Panc1 (cell line): ENCODE measurements around the gene FUT3. TPM values are rescaled to one million over a fixed set of nuclear protein-coding genes. Genes with fewer than 3 reads are reported as not detected.
"Not testable (repeated sequence)": the region's sequence is repeated elsewhere in the genome, so short reads cannot be mapped to it uniquely, and the experiment has no call there.

ENCODE experiments used
- ATAC-seq: fragments of 200-7000 bp; cut with Tn5 transposase; 2 replicates; pipeline ENCODE4 v1.9.1; 2020; ENCODE audit warnings: mild to moderate bottlenecking, moderate library complexity
- BruUV-seq: library from RNA; stranded (reverse); fragments of 400-500 nt; replicated peaks from 2 replicates; lab custom pipeline; 2021; lab: Mats Ljungman, UMichigan
- CTCF ChIA-PET: fragments of 300-600 bp; sonication (Branson Sonifier 250); formaldehyde crosslinking; loops from one replicate; lab custom pipeline; 2022; ENCODE audit warnings: antibody characterized with exemption; lab: Charles Lee
- POLR2A ChIA-PET: fragments of 300-600 bp; sonication (Branson Sonifier 250); formaldehyde crosslinking; loops from one replicate; lab custom pipeline; 2022; ENCODE audit warnings: antibody characterized with exemption; lab: Charles Lee
- DNase-seq: peaks from one replicate; pipeline ENCODE4 v3.0.0-alpha.2; 2010; ENCODE audit warnings: low read depth, low spot score
- H3K27ac ChIP-seq: 2 replicates; pipeline ENCODE4 v1.5.1; 2011; ENCODE audit warnings: mild to moderate bottlenecking, low read length, inconsistent platforms
- H3K27me3 ChIP-seq: fragments of 200-500 bp; sonication (Bioruptor generic); 2 replicates; pipeline ENCODE4 v1.6.0; 2014; ENCODE audit warnings: low read length, inconsistent platforms; ENCODE audit not compliant: control insufficient read depth, insufficient read depth
- H3K36me3 ChIP-seq: fragments of 200-500 bp; sonication (Bioruptor generic); 2 replicates; pipeline ENCODE4 v1.5.1; 2014; ENCODE audit warnings: inconsistent platforms, mild to moderate bottlenecking, low read length, moderate library complexity; ENCODE audit not compliant: control insufficient read depth, insufficient read depth
- H3K4me1 ChIP-seq: 2 replicates; pipeline ENCODE4 v1.5.1; 2011; ENCODE audit warnings: inconsistent platforms, mild to moderate bottlenecking, low read length, moderate library complexity; ENCODE audit not compliant: control insufficient read depth, insufficient read depth
- H3K4me3 ChIP-seq, 2 experiments: 2 replicates each; pipeline ENCODE4 v1.5.1; 2011 to 2012; ENCODE audit warnings: low read depth in 2 of 2, low read length in 2 of 2, mild to moderate bottlenecking in 2 of 2, inconsistent platforms in 1 of 2, moderate library complexity in 1 of 2
- H3K9me3 ChIP-seq: fragments of 200-500 bp; sonication (Bioruptor generic); 2 replicates; pipeline ENCODE4 v1.5.1; 2014; ENCODE audit warnings: low read depth, mild to moderate bottlenecking, inconsistent platforms, low read length, moderate library complexity; ENCODE audit not compliant: control insufficient read depth, insufficient read depth
- CTCF ChIP-seq: fragments of 450-650 bp; IDR thresholded peaks from 2 replicates; pipeline ENCODE4 v1.5.1; 2017; ENCODE audit warnings: mild to moderate bottlenecking
- POLR2AphosphoS5 ChIP-seq: IDR thresholded peaks from 2 replicates; pipeline ENCODE4 v1.6.1; 2012; ENCODE audit warnings: mild to moderate bottlenecking, low read depth, low read length, moderate library complexity
- REST ChIP-seq, 2 experiments: IDR thresholded peaks; 2 replicates each; pipeline ENCODE4 v1.6.1; 2011 to 2012; ENCODE audit warnings: low read depth in 2 of 2, control low read depth in 1 of 2, low read length in 1 of 2, mild to moderate bottlenecking in 1 of 2, moderate library complexity in 1 of 2; ENCODE audit not compliant: insufficient read depth in 1 of 2
- SIN3A ChIP-seq: IDR thresholded peaks from 2 replicates; pipeline ENCODE4 v1.6.1; 2012; ENCODE audit warnings: low read depth, mild to moderate bottlenecking, low read length, moderate library complexity, borderline replicate concordance; ENCODE audit not compliant: insufficient read depth
- TCF7L2 ChIP-seq: IDR thresholded peaks from 2 replicates; pipeline ENCODE4 v1.6.1; 2011; ENCODE audit warnings: mild to moderate bottlenecking, low read depth, low read length, inconsistent platforms
- in situ Hi-C: cut with HindIII; loops from 2 replicates; pipeline ENCODE4 v1.10.0; 2016; ENCODE audit warnings: low sequenced_read_pairs, low pct_unique_long_range_greater_than_20kb
- intact Hi-C: fragments of 100-400 bp; cut with micrococcal nuclease; formaldehyde crosslinking; loops from one replicate; pipeline ENCODE4 v1.10.0; 2022; ENCODE audit not compliant: unreplicated experiment
- total RNA-seq: library from RNA; stranded (reverse); gene quantifications from one replicate; pipeline ENCODE4 v1.2.1, GENCODE V29; 2021; ENCODE audit not compliant: unreplicated experiment

FUT3 gene
- total RNA-seq, 1 experiment from 2014 or later, result 0.36 TPM

- H3K4me1 ChIP-seq, POLR2A ChIA-PET, H3K9me3 ChIP-seq, H3K27ac ChIP-seq, DNase-seq, BruUV-seq, H3K27me3 ChIP-seq, ATAC-seq, H3K4me3 ChIP-seq, H3K36me3 ChIP-seq, intact Hi-C loops, in situ Hi-C loops: not testable (repeated sequence)
- CTCF ChIA-PET, result interaction anchor here (0.7 kb wide), 1 partner anchor 81 kb away, joined by 5 read pairs; no protein-coding TSS in a partner anchor
Observed at GRCh38 chr19:5884065-5884811, 33.0 kb upstream of the FUT3 start.

GRCh38 chr19:5883157-5883873, 32.1 kb upstream of the FUT3 start:
- H3K4me1 ChIP-seq, POLR2A ChIA-PET, ATAC-seq, BruUV-seq, H3K36me3 ChIP-seq, H3K27me3 ChIP-seq, H3K9me3 ChIP-seq, in situ Hi-C loops, DNase-seq, H3K27ac ChIP-seq, intact Hi-C loops, CTCF ChIA-PET, H3K4me3 ChIP-seq: not testable (repeated sequence)

GRCh38 chr19:5882421-5882968, 31.2 kb upstream of the FUT3 start:
- TF ChIP-seq CTCF (no peak), SIN3A (no peak)
- intact Hi-C loops, result no loop called here
- Histone ChIP-seq H3K4me3 (no peak overlapping the region), H3K4me1 (no peaks in the 10 kb centered on the region), H3K27me3 (no peaks in the 10 kb centered on the region), H3K9me3 (no peaks in the 10 kb centered on the region), H3K36me3 (no peaks in the 10 kb centered on the region), H3K27ac (no peak overlapping the region)
- BruUV-seq, result no TSS peak
- ChIA-PET CTCF (no interaction called here), POLR2A (no interaction called here)
- no peak for DNase-seq
- in situ Hi-C loops, result no loop called here
- ATAC-seq, result no peak

- Histone ChIP-seq H3K4me3 (no peak overlapping the region), H3K4me1 (no peaks in the 10 kb centered on the region), H3K27ac (no peak overlapping the region), H3K36me3 (no peaks in the 10 kb centered on the region), H3K27me3 (no peaks in the 10 kb centered on the region), H3K9me3 (no peaks in the 10 kb centered on the region)
- ATAC-seq, result no peak
- ChIA-PET POLR2A (no interaction called here), CTCF (no interaction called here)
- no peak for DNase-seq
- no TSS peak for BruUV-seq
- in situ Hi-C loops (no loop called here), intact Hi-C loops (no loop called here)
- TF ChIP-seq REST (IDR thresholded peaks at IDR 0.05; ENCODE audit: insufficient read depth in 1 of 2, low read depth in 2 of 2, low read length in 1 of 2), result no peak
- no peak for TF ChIP-seq TCF7L2
- no peak for TF ChIP-seq POLR2AphosphoS5
- TF ChIP-seq SIN3A, result no peak
- no peak for TF ChIP-seq CTCF
Observed at GRCh38 chr19:5881543-5882299, 30.5 kb upstream of the FUT3 start.
